Testis (tissue), 3 donors: ENCODE results near the gene RPTOR. TPM values are rescaled to one million over a fixed set of nuclear protein-coding genes. Genes with fewer than 3 reads are reported as not detected.

ENCODE experiments used
- DNase-seq: peaks from one replicate; pipeline ENCODE4 v3.0.0-alpha.2; 2019
- H3K27ac ChIP-seq, 2 donors: fragments of 200-600 bp; sonication (generic); one replicate each; pipeline ENCODE4 v1.5.1; 2019
- H3K27me3 ChIP-seq: fragments of 200-600 bp; sonication (generic); one replicate; pipeline ENCODE4 v1.5.1; 2019
- H3K36me3 ChIP-seq: fragments of 200-600 bp; sonication (generic); one replicate; pipeline ENCODE4 v1.5.1; 2017; ENCODE audit warnings: low read depth; ENCODE audit errors: missing control alignments
- H3K4me1 ChIP-seq: fragments of 200-600 bp; sonication (generic); one replicate; pipeline ENCODE4 v1.5.1; 2019
- H3K4me3 ChIP-seq, 2 donors: fragments of 200-600 bp; sonication (generic); one replicate each; pipeline ENCODE4 v1.5.1; 2017 to 2019
- H3K9me3 ChIP-seq: fragments of 200-600 bp; sonication (generic); one replicate; pipeline ENCODE4 v1.5.1; 2017
- CTCF ChIP-seq, 3 experiments: fragments of 450-650 bp in 2 of 3; fragments of 200-600 bp in 1 of 3; sonication (generic) in 1 of 3; IDR thresholded peaks; one replicate each; pipeline ENCODE4 v1.5.1; 2016 to 2019; ENCODE audit warnings: antibody characterized with exemption in 3 of 3, mild to moderate bottlenecking in 2 of 3, moderate library complexity in 1 of 3
- POLR2A ChIP-seq: fragments of 450-650 bp; IDR thresholded peaks from one replicate; pipeline ENCODE4 v1.6.1; 2017; ENCODE audit warnings: antibody characterized with exemption, mild to moderate bottlenecking, moderate library complexity
- WGBS, 2 donors: methylation state at CpG; one replicate each; pipeline ENCODE4 v1.1.5; 2018; 5-methylcytosine and 5-hydroxymethylcytosine counted together
- intact Hi-C: fragments of 100-400 bp; cut with DNase I; formaldehyde crosslinking; loops from one replicate; pipeline ENCODE4 v1.15.1; 2023; ENCODE audit warnings: low total_unique reads
- polyA plus RNA-seq: library from polyadenylated mRNA; stranded (reverse); fragments of 350-450 nt; fragmentation: Illumina TruSeq; extraction: RNeasy Lipid Tissue Mini Kit (QIAGEN cat#74804); gene quantifications from one replicate; pipeline ENCODE4 v1.2.3, GENCODE V29; 2014; ENCODE audit warnings: low read depth, low replicate concordance; ENCODE audit not compliant: insufficient read depth
- total RNA-seq, 2 donors: library from RNA; depleted of rRNA; stranded (reverse); fragments of >200 nt; gene quantifications; one replicate each; pipeline ENCODE4 v1.2.3, GENCODE V29; 2016

RPTOR gene
- total and polyA plus RNA-seq, 3 donors from 2014 or later = 21.8 to 68.3 (median 56.6) TPM

DNA sequence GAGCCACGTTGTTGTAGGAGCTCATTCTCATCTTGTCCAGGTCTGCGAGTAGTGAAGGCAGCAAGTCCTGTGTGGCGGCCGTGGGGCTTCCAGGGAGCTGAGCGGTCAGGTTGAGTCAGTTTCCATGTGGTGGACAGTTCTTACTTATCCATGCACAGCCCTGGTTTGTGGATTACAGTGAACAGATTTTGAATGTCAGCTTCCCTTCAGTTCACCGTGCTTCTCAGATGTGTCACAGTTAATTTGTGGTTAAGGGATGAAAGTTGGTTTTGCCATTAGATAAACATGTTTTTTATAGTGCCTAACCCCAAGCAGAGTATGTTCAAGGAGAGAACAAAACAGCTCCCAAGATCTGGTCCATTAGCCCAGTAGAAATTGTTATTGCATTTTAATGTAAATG, 103.1 kb downstream of the RPTOR start:
- Histone ChIP-seq H3K4me3 (no peak overlapping the region), H3K27ac (no peak overlapping the region), H3K4me1 (peaks cover 7% of the 10 kb centered on the region), H3K36me3 (no peaks in the 10 kb centered on the region), H3K9me3 (no peaks in the 10 kb centered on the region), H3K27me3 (no peaks in the 10 kb centered on the region)
- WGBS, 2 donors = 72 to 88% methylated on average over 6 of the region's 6 CpGs
- TF ChIP-seq CTCF (IDR thresholded peaks at IDR 0.05) (no peak), POLR2A (no peak)
- no peak for DNase-seq
- intact Hi-C loops = no loop called here

- WGBS, 2 donors = 90 to 92% methylated on average over 10 of the region's 10 CpGs
- H3K27ac ChIP-seq = no peak overlapping the region
- no peak for TF ChIP-seq POLR2A
- no peak for TF ChIP-seq CTCF (IDR thresholded peaks at IDR 0.05)
- H3K4me3 ChIP-seq = no peak overlapping the region
- no peak for DNase-seq
- no peaks in the 10 kb centered on the region for H3K27me3 ChIP-seq
- H3K9me3 ChIP-seq = no peaks in the 10 kb centered on the region
- intact Hi-C loops = no loop called here
- no peaks in the 10 kb centered on the region for H3K36me3 ChIP-seq
- peaks cover 7% of the 10 kb centered on the region for H3K4me1 ChIP-seq
Observed at GRCh38 chr17:80649200-80649644, 104.6 kb downstream of the RPTOR start.

GRCh38 chr17:80649672-80650330, 105.2 kb downstream of the RPTOR start:
- Histone ChIP-seq H3K4me1 (peaks cover 7% of the 10 kb centered on the region), H3K27ac (no peak overlapping the region), H3K36me3 (no peaks in the 10 kb centered on the region), H3K27me3 (no peaks in the 10 kb centered on the region), H3K4me3 (no peak overlapping the region), H3K9me3 (no peaks in the 10 kb centered on the region)
- 55 to 60% methylated on average over 14 of the region's 14 CpGs for WGBS, 2 donors
- intact Hi-C loops = no loop called here
- no peak for DNase-seq
- no peak for TF ChIP-seq POLR2A
- TF ChIP-seq CTCF (IDR thresholded peaks at IDR 0.05) = no peak

- Histone ChIP-seq H3K4me1 (peaks cover 7% of the 10 kb centered on the region), H3K36me3 (no peaks in the 10 kb centered on the region), H3K9me3 (no peaks in the 10 kb centered on the region), H3K4me3 (no peak overlapping the region), H3K27ac (no peak overlapping the region), H3K27me3 (no peaks in the 10 kb centered on the region)
- intact Hi-C loops = no loop called here
- no peak for DNase-seq
- WGBS, 2 donors = 88 to 96% methylated on average over 8 of the region's 8 CpGs
- no peak for TF ChIP-seq CTCF (IDR thresholded peaks at IDR 0.05)
- no peak for TF ChIP-seq POLR2A
Observed at GRCh38 chr17:80650331-80650672, 105.7 kb downstream of the RPTOR start.
